ENCODE measurements around the gene ZNF621. TPM values are rescaled to one million over a fixed set of nuclear protein-coding genes. Genes with fewer than 3 reads are reported as not detected.

Gene ZNF621
- total and polyA plus RNA-seq, 9 of the 15 experiments (the other 6 are each of a cell fraction or from before 2014, with no cell fraction given): 4.7 to 28.9 (median 20.6) TPM

DNA sequence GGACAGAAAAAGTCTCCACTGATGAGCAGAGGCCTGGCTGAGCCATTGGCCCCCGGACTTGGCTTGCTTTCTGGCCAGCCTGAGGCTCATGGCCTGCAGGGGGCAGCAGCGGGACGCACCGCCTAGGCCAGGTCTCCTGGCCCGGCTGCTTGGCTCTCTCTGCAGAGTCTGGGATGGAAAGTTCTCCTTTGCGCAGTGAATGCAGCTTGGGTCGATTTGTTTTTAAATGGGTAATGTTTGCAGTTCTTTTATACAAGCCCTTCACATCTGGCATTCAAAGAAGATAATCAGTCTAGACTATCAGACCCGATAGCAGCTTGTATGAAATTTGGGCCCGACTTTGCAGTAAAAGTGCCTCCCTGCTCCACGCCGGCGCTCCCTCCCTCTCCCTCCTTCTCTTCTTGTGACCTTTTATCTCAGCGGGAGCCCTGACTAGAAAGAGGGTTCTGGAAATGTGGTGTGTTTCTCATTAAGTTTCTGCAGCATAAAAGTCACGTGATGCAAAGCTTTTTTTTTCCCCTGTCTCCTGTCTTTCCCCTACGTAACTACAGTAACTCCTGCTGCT lies 59.9 kb downstream of the ZNF621 start (continued):
- TF ChIP-seq TFAP4 (CRISPR knock-in tag; IDR thresholded peaks at IDR 0.05; ENCODE audit: borderline replicate concordance) (peak; percentile 28; the same call in 1 of the 2 replicates), ZKSCAN1 (IDR thresholded peaks at IDR 0.05; ENCODE audit: low read depth, low read length) (no peak), XRCC5 (IDR thresholded peaks at IDR 0.05; ENCODE audit: low read depth, low read length) (peak; percentile 60; the same call in 1 of the 2 replicates), TFE3 (CRISPR knock-in tag; IDR thresholded peaks at IDR 0.05) (peak; percentile 96), SMAD2 (IDR thresholded peaks at IDR 0.05; ENCODE audit: low read depth, low read length) (no peak), CBFA2T2 (conservative IDR thresholded peaks at IDR 0.05) (peak; percentile 58), KLF16 (IDR thresholded peaks at IDR 0.05) (peak; percentile 33; the same call in 1 of the 2 replicates), FOSL1 (tag; conservative IDR thresholded peaks at IDR 0.05) (no peak), USF2 (CRISPR knock-in tag; IDR thresholded peaks at IDR 0.05) (peak; percentile 67), RB1 (IDR thresholded peaks at IDR 0.05; ENCODE audit: low read depth) (peak; percentile 64; the same call in 1 of the 2 replicates), ID3 (CRISPR knock-in tag; IDR thresholded peaks at IDR 0.05) (no peak), ID3 (tag; IDR thresholded peaks at IDR 0.05) (peak; percentile 60; the same call in 1 of the 2 replicates)
- TF ChIP-seq, protein P1, sequence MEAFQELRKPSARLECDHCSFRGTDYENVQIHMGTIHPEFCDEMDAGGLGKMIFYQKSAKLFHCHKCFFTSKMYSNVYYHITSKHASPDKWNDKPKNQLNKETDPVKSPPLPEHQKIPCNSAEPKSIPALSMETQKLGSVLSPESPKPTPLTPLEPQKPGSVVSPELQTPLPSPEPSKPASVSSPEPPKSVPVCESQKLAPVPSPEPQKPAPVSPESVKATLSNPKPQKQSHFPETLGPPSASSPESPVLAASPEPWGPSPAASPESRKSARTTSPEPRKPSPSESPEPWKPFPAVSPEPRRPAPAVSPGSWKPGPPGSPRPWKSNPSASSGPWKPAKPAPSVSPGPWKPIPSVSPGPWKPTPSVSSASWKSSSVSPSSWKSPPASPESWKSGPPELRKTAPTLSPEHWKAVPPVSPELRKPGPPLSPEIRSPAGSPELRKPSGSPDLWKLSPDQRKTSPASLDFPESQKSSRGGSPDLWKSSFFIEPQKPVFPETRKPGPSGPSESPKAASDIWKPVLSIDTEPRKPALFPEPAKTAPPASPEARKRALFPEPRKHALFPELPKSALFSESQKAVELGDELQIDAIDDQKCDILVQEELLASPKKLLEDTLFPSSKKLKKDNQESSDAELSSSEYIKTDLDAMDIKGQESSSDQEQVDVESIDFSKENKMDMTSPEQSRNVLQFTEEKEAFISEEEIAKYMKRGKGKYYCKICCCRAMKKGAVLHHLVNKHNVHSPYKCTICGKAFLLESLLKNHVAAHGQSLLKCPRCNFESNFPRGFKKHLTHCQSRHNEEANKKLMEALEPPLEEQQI (IDR thresholded peaks at IDR 0.05): 0 out of 2 replicates have a peak, but pooled peaks have one; percentile 43
- TF ChIP-seq, protein P2, sequence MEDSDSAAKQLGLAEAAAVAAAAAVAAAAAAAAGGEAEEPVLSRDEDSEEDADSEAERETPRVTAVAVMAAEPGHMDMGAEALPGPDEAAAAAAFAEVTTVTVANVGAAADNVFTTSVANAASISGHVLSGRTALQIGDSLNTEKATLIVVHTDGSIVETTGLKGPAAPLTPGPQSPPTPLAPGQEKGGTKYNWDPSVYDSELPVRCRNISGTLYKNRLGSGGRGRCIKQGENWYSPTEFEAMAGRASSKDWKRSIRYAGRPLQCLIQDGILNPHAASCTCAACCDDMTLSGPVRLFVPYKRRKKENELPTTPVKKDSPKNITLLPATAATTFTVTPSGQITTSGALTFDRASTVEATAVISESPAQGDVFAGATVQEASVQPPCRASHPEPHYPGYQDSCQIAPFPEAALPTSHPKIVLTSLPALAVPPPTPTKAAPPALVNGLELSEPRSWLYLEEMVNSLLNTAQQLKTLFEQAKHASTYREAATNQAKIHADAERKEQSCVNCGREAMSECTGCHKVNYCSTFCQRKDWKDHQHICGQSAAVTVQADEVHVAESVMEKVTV (CRISPR knock-in tag; IDR thresholded peaks at IDR 0.05): peak; percentile 83
